H1 (cell line): ENCODE data around the gene CDK5RAP2. TPM values are rescaled to one million over a fixed set of nuclear protein-coding genes. Genes with fewer than 3 reads are reported as not detected.
A peak's percentile ranks its signal among the peaks of the same experiment; 100 is the strongest.

Source experiments
- CTCF ChIA-PET: fragments of 300-600 bp; sonication (Branson Sonifier 250); formaldehyde crosslinking; loops from one replicate; lab custom pipeline; 2021; ENCODE audit not compliant: partially characterized antibody; lab: Charles Lee
- POLR2A ChIA-PET: fragments of 300-600 bp; sonication (Branson Sonifier 250); formaldehyde crosslinking; loops from one replicate; lab custom pipeline; 2021; ENCODE audit warnings: inconsistent platforms; ENCODE audit not compliant: partially characterized antibody; lab: Charles Lee
- DNase-seq, 2 experiments: peaks; one replicate each; pipeline versions ENCODE4 v3.0.0 to v3.0.0-alpha.2; 2010 to 2022; ENCODE audit warnings: low spot score in 2 of 2, low read depth in 1 of 2, mixed read lengths in 1 of 2
- FAIRE-seq: peaks from 2 replicates; lab custom pipeline; 2011; peaks lifted over from hg19 to GRCh38; lab: Jason Lieb, UNC
- H2AFZ ChIP-seq: 2 replicates; pipeline ENCODE4 v1.8.1; 2012; ENCODE audit warnings: low read length, inconsistent platforms
- H2AK5ac ChIP-seq: 2 replicates; pipeline ENCODE4 v1.6.1; 2013; ENCODE audit warnings: low read depth, low read length
- H2BK120ac ChIP-seq: replicated peaks from 2 replicates; pipeline ENCODE3; 2013; ENCODE audit warnings: low read depth, low read length, inconsistent platforms
- H2BK12ac ChIP-seq: 2 replicates; pipeline ENCODE4 v1.6.1; 2013; ENCODE audit warnings: low read depth, low read length
- H2BK15ac ChIP-seq: 2 replicates; pipeline ENCODE4 v1.6.1; 2013; ENCODE audit warnings: low read length
- H2BK20ac ChIP-seq: 2 replicates; pipeline ENCODE4 v1.6.1; 2013; ENCODE audit warnings: low read length
- H2BK5ac ChIP-seq: 2 replicates; pipeline ENCODE4 v1.6.1; 2013; ENCODE audit warnings: low read depth, low read length
- H3K14ac ChIP-seq: 2 replicates; pipeline ENCODE4 v1.6.1; 2013; ENCODE audit warnings: inconsistent platforms; ENCODE audit not compliant: insufficient read length
- H3K18ac ChIP-seq: 2 replicates; pipeline ENCODE4 v1.6.1; 2013; ENCODE audit warnings: low read length; ENCODE audit errors: extremely low read depth
- H3K23ac ChIP-seq: 2 replicates; pipeline ENCODE4 v1.6.1; 2013; ENCODE audit warnings: inconsistent platforms; ENCODE audit not compliant: insufficient read length
- H3K23me2 ChIP-seq: 2 replicates; pipeline ENCODE4 v1.6.1; 2013; ENCODE audit warnings: low read depth, low read length
- H3K27ac ChIP-seq: 2 replicates; pipeline ENCODE4 v1.6.1; 2011; ENCODE audit warnings: low read depth, low read length, inconsistent platforms
- H3K27me3 ChIP-seq, 4 experiments: replicated peaks in 1 of 4; 1 replicate in 1 of 4; 2 replicates in 3 of 4; pipeline versions ENCODE4 v1.6.1 to v1.8.1; 2011 to 2013; ENCODE audit warnings: low read length in 3 of 4, mild to moderate bottlenecking in 3 of 4, inconsistent platforms in 2 of 4, mixed read lengths in 2 of 4, moderate library complexity in 1 of 4; ENCODE audit not compliant: control insufficient read depth in 3 of 4, insufficient read depth in 3 of 4; ENCODE audit errors: extremely low read depth in 1 of 4
- H3K36me3 ChIP-seq, 4 experiments: 2 replicates each; pipeline versions ENCODE4 v1.6.1 to v1.8.1; 2011 to 2013; ENCODE audit warnings: mild to moderate bottlenecking in 4 of 4, low read length in 3 of 4, moderate library complexity in 2 of 4, control low read depth in 1 of 4, inconsistent platforms in 1 of 4; ENCODE audit not compliant: insufficient read depth in 4 of 4, control insufficient read depth in 2 of 4
- H3K4ac ChIP-seq: replicated peaks from 2 replicates; pipeline ENCODE3; 2013; ENCODE audit warnings: low read length, low read depth, mixed read lengths, inconsistent platforms; ENCODE audit not compliant: insufficient read length
- H3K4me1 ChIP-seq, 4 experiments: replicated peaks in 1 of 4; 1 replicate in 1 of 4; 2 replicates in 3 of 4; pipeline versions ENCODE4 v1.6.1 to v1.8.1; 2011 to 2013; ENCODE audit warnings: low read length in 3 of 4, inconsistent platforms in 2 of 4, mixed read lengths in 1 of 4; ENCODE audit not compliant: insufficient read depth in 4 of 4, control insufficient read depth in 3 of 4
- H3K4me2 ChIP-seq, 2 experiments: 2 replicates each; pipeline versions ENCODE4 v1.6.1 to v1.8.1; 2011 to 2013; ENCODE audit warnings: low read depth in 2 of 2, low read length in 2 of 2, control low read depth in 1 of 2, inconsistent platforms in 1 of 2, mild to moderate bottlenecking in 1 of 2; ENCODE audit not compliant: insufficient read depth in 1 of 2
- H3K4me3 ChIP-seq, 4 experiments: fragments of 200-600, 300-600 bp in 1 of 4; sonication (generic), shearing (Covaris generic), sonication (Bioruptor Twin) in 1 of 4; 2 replicates each; pipeline versions ENCODE4 v1.5.1 to v1.8.1; 2011 to 2016; ENCODE audit warnings: low read length in 4 of 4, low read depth in 3 of 4, control low read depth in 2 of 4, inconsistent platforms in 2 of 4, mild to moderate bottlenecking in 2 of 4, mixed read lengths in 1 of 4, moderate library complexity in 1 of 4; ENCODE audit not compliant: insufficient read depth in 2 of 4; ENCODE audit errors: extremely low read depth in 1 of 4
- H3K56ac ChIP-seq: replicated peaks from 2 replicates; pipeline ENCODE3; 2013; ENCODE audit warnings: low read depth, mild to moderate bottlenecking, mixed read lengths, low read length, inconsistent platforms; ENCODE audit not compliant: insufficient read length
- H3K79me1 ChIP-seq: 2 replicates; pipeline ENCODE4 v1.6.1; 2013; ENCODE audit warnings: low read depth, low read length, control low read depth
- H3K79me2 ChIP-seq, 2 experiments: 2 replicates each; pipeline versions ENCODE4 v1.6.1 to v1.8.1; 2012 to 2013; ENCODE audit warnings: low read length in 2 of 2, mild to moderate bottlenecking in 2 of 2, inconsistent platforms in 1 of 2; ENCODE audit not compliant: insufficient read depth in 2 of 2, control insufficient read depth in 1 of 2
- H3K9ac ChIP-seq, 4 experiments: replicated peaks in 1 of 4; 1 replicate in 1 of 4; 2 replicates in 3 of 4; pipeline versions ENCODE4 v1.6.1 to v1.8.1; 2011 to 2013; ENCODE audit warnings: low read depth in 3 of 4, low read length in 3 of 4, control low read depth in 2 of 4, mild to moderate bottlenecking in 2 of 4, moderate library complexity in 2 of 4, inconsistent platforms in 1 of 4; ENCODE audit errors: extremely low read depth in 1 of 4
- H3K9me3 ChIP-seq, 2 experiments: 2 replicates each; pipeline versions ENCODE4 v1.6.1 to v1.8.1; 2012 to 2013; ENCODE audit warnings: mild to moderate bottlenecking in 2 of 2, moderate library complexity in 2 of 2, control low read depth in 1 of 2, inconsistent platforms in 1 of 2, low read depth in 1 of 2, low read length in 1 of 2, mixed read lengths in 1 of 2; ENCODE audit not compliant: insufficient read depth in 2 of 2
- H4K20me1 ChIP-seq, 2 experiments: replicated peaks in 1 of 2; 2 replicates each; pipeline versions ENCODE3 to v1.8.1; 2011 to 2013; ENCODE audit warnings: inconsistent platforms in 2 of 2, low read length in 2 of 2, mild to moderate bottlenecking in 1 of 2; ENCODE audit not compliant: insufficient read depth in 2 of 2, control insufficient read depth in 1 of 2
- H4K5ac ChIP-seq: 2 replicates; pipeline ENCODE4 v1.6.1; 2013; ENCODE audit warnings: low read length, low read depth, mixed read lengths, inconsistent platforms; ENCODE audit not compliant: insufficient read length
- H4K8ac ChIP-seq: 2 replicates; pipeline ENCODE4 v1.8.0; 2013; ENCODE audit warnings: mild to moderate bottlenecking, moderate library complexity, low read length, inconsistent platforms; ENCODE audit not compliant: insufficient read depth; ENCODE audit errors: extremely low read depth
- H4K91ac ChIP-seq: replicated peaks from 2 replicates; pipeline ENCODE3; 2013; ENCODE audit warnings: low read length, mixed read lengths, inconsistent platforms; ENCODE audit not compliant: insufficient read length
- NANOG ChIP-seq: IDR thresholded peaks from 2 replicates; pipeline ENCODE4 v1.6.1; 2011; ENCODE audit warnings: low read length, low read depth, mild to moderate bottlenecking, inconsistent platforms; ENCODE audit not compliant: insufficient read depth, poor library complexity, severe bottlenecking
- SIN3A ChIP-seq, 2 experiments: IDR thresholded peaks in 1 of 2; conservative IDR thresholded peaks in 1 of 2; 2 replicates each; pipeline ENCODE4 v1.6.1; 2011 to 2012; ENCODE audit warnings: low read length in 2 of 2, improper control_type of control experiment in 1 of 2, low read depth in 1 of 2, mild to moderate bottlenecking in 1 of 2
- SP1 ChIP-seq: IDR thresholded peaks from 2 replicates; pipeline ENCODE4 v1.6.1; 2011; ENCODE audit warnings: low read depth, low read length
- TCF12 ChIP-seq: IDR thresholded peaks from 2 replicates; pipeline ENCODE4 v1.6.1; 2011; ENCODE audit warnings: low read depth, mild to moderate bottlenecking, low read length
- WGBS, 2 experiments: shearing (Covaris generic) in 1 of 2; methylation state at CpG; one replicate each; pipeline versions ENCODE4 v1.1.6 to v1.1.7; 2013 to 2015; ENCODE audit warnings: low lambda C conversion rate in 2 of 2, mixed read lengths in 2 of 2, inconsistent platforms in 1 of 2, low coverage in 1 of 2, missing lambda C conversion rate in 1 of 2; ENCODE audit not compliant: insufficient replicate concordance in 2 of 2, insufficient coverage in 1 of 2, insufficient read length in 1 of 2; ENCODE audit errors: extremely low coverage in 1 of 2, missing lambda C conversion rate in 1 of 2; 5-methylcytosine and 5-hydroxymethylcytosine counted together
- polyA plus RNA-seq, 7 experiments: library from polyadenylated mRNA; depleted of rRNA in 3 of 7; stranded (reverse) in 5 of 7; unstranded in 2 of 7; fragments of >200 nt in 5 of 7; fragments of 200-250 nt in 2 of 7; gene quantifications; 1 replicate in 5 of 7; 2 replicates in 1 of 7; 4 replicates in 1 of 7; pipeline versions ENCODE4 v1.2.1 to v1.2.3, GENCODE V29; 2011 to 2013; ENCODE audit warnings: missing spikeins in 2 of 7, mixed read lengths in 2 of 7
- total RNA-seq: library from RNA; stranded (reverse); fragmentation: NEBNext Ultra II Directional; extraction: Animal tissue kit (Norgen Biotek cat#: 25700); gene quantifications from 2 replicates; pipeline ENCODE4 v1.2.1, GENCODE V29; 2021

Gene CDK5RAP2
- total and polyA plus RNA-seq, 2 of the 8 experiments (the other 6 are each of a cell fraction or from before 2014, with no cell fraction given): 19.8 to 49.4 TPM

GRCh38 chr9:120484162-120484561 is 95.8 kb downstream of the CDK5RAP2 start:
- ChIA-PET POLR2A (interaction anchor here (0.7 kb wide), 1 partner anchor 95 kb away, joined by 3 read pairs; the partner anchor contains the start of gene CDK5RAP2), CTCF (interaction anchor here (0.7 kb wide), 1 partner anchor 16 kb away, joined by 5 read pairs; no protein-coding TSS in a partner anchor)
- Histone ChIP-seq H3K23ac (no peak overlapping the region), H3K9me3 (no peaks in the 10 kb centered on the region), H3K36me3 (peaks cover 2 to 41% (median 15%) of the 10 kb centered on the region in 4 experiments), H2AK5ac (no peak overlapping the region), H2BK120ac (no peak overlapping the region), H3K27ac (no peak overlapping the region), H2BK20ac (no peak overlapping the region), H3K56ac (no peak overlapping the region), H2AFZ (no peak overlapping the region), H3K9ac (no peak overlapping the region), H3K23me2 (no peaks in the 10 kb centered on the region), H3K79me1 (no peaks in the 10 kb centered on the region), H4K8ac (no peak overlapping the region), H3K4me2 (no peak overlapping the region), H3K18ac (no peak overlapping the region), H4K5ac (no peak overlapping the region), H3K4me3 (no peak overlapping the region), H2BK12ac (no peak overlapping the region), H3K4ac (no peak overlapping the region), H2BK15ac (no peak overlapping the region), H4K20me1 (peaks cover 0 to 3% of the 10 kb centered on the region in 2 experiments), H3K14ac (no peak overlapping the region), H3K79me2 (no peaks in the 10 kb centered on the region), H3K27me3 (no peaks in the 10 kb centered on the region), H3K4me1 (peaks cover 0 to 7% (median 4%) of the 10 kb centered on the region in 4 experiments; a peak in 3 of 7 replicates), H2BK5ac (no peak overlapping the region), H4K91ac (no peak overlapping the region)
- TF ChIP-seq TCF12: 0 out of 2 replicates have a peak, but pooled peaks have one; percentile 41
- TF ChIP-seq SP1: 0 out of 2 replicates have a peak, but pooled peaks have one; percentile 34
- TF ChIP-seq NANOG: peak; percentile 15
- no peak for TF ChIP-seq SIN3A (conservative IDR thresholded peaks at IDR 0.05 in 1 of 2, IDR thresholded peaks at IDR 0.05 in 1 of 2; ENCODE audit: low read depth in 1 of 2, low read length in 2 of 2)
- FAIRE-seq: no peak
- 75% methylated on average over 5 of the region's 5 CpGs; no CpG with 5 or more reads in 1 of the 2 experiments for WGBS, 2 experiments
- DNase-seq: no peak
